ENCODE measurements around the gene CD200R1.

CD200R1 gene

GRCh38 chr3:112990672-112991602, 16.0 kb upstream of the CD200R1 start, which contains the start of gene GTPBP8:
Gene GTPBP8, plus strand, starts transcription at chr3:112990984. Its CDS starts 16 bp downstream, at chr3:112991000.
- peak within 1 kb of the TSS; percentile 86 for H3K27ac ChIP-seq (ENCODE audit: extremely low read depth, low read depth, low read length)
- POLR2A ChIA-PET, result interaction anchor here (0.7 to 1.5 kb wide), 5 partner anchors 11 to 349 kb away, joined by 3 to 8 read pairs (median 3); a partner anchor contains a TSS
- peak within 1 kb of the TSS; percentile 87 for H3K4me3 ChIP-seq (ENCODE audit: low read depth, low read length)
- no peaks in the 10 kb centered on the region for H3K9me3 ChIP-seq (ENCODE audit: control insufficient read depth, insufficient read depth, low read depth, low read length)
- CTCF ChIA-PET, result interaction anchor here (0.7 to 1.9 kb wide), 5 partner anchors 9 to 979 kb away, joined by 3 to 5 read pairs (median 4); no protein-coding TSS in a partner anchor
- peaks cover 0 to 6% of the 10 kb centered on the region in 2 experiments; a peak in 1 of 3 replicates for H3K36me3 ChIP-seq (ENCODE audit: control insufficient read depth in 2 of 2, insufficient read depth in 1 of 2, low read length in 2 of 2)
- H3K4me1 ChIP-seq (ENCODE audit: control insufficient read depth, insufficient read depth, low read length), result no peaks in the 10 kb centered on the region
- peak; percentile 74 for TF ChIP-seq PRDM10 (tag by site-specific recombination; IDR thresholded peaks at IDR 0.05)
- peak; percentile 48; the same call in 1 of the 2 replicates for TF ChIP-seq ZNF518A (tag by site-specific recombination; conservative IDR thresholded peaks at IDR 0.05; ENCODE audit: low read depth)
- no peak for TF ChIP-seq ZBTB48 (tag by site-specific recombination; IDR thresholded peaks at IDR 0.05)
- no peak for TF ChIP-seq REPIN1 (tag by site-specific recombination; IDR thresholded peaks at IDR 0.05; ENCODE audit: low read depth)
- TF ChIP-seq ZNF280C (tag by site-specific recombination; IDR thresholded peaks at IDR 0.05), result no peak
- TF ChIP-seq OVOL3 (tag by site-specific recombination; IDR thresholded peaks at IDR 0.05), result no peak
- no peak for TF ChIP-seq TSHZ1 (tag by site-specific recombination; IDR thresholded peaks at IDR 0.05; ENCODE audit: borderline replicate concordance)
- TF ChIP-seq ZNF221 (tag by site-specific recombination; IDR thresholded peaks at IDR 0.05; ENCODE audit: borderline replicate concordance), result no peak
- peak; percentile 84 for TF ChIP-seq ZEB2 (tag by site-specific recombination; IDR thresholded peaks at IDR 0.05)
- TF ChIP-seq ZFP37 (tag by site-specific recombination; IDR thresholded peaks at IDR 0.05), result 0 out of 2 replicates have a peak, but pooled peaks have one; percentile 54
- no peak for TF ChIP-seq ZNF404 (tag by site-specific recombination; IDR thresholded peaks at IDR 0.05)
- no peak for TF ChIP-seq ZNF560 (tag by site-specific recombination; IDR thresholded peaks at IDR 0.05; ENCODE audit: borderline replicate concordance)
- no peak for TF ChIP-seq AEBP2 (tag by site-specific recombination; IDR thresholded peaks at IDR 0.05; ENCODE audit: borderline replicate concordance)
- no peak for TF ChIP-seq ZNF114 (tag by site-specific recombination; IDR thresholded peaks at IDR 0.05)
- peak; percentile 39; the same call in 1 of the 2 replicates for TF ChIP-seq ZNF639 (tag by site-specific recombination; IDR thresholded peaks at IDR 0.05)
- no peak for TF ChIP-seq ZNF768 (tag by site-specific recombination; IDR thresholded peaks at IDR 0.05)
- TF ChIP-seq ZNF624 (tag by site-specific recombination; IDR thresholded peaks at IDR 0.05), result no peak
